Measurements from ENCODE around the gene GALNT16. TPM values are rescaled to one million over a fixed set of nuclear protein-coding genes. Genes with fewer than 3 reads are reported as not detected.

Gene GALNT16
- total and polyA plus RNA-seq, 2 donors (not counting 3 experiments of a cell fraction or from before 2014, with no cell fraction given): 0.39 to 0.49 TPM

GRCh38 chr14:69262516-69262915 lies 2.6 kb downstream of the GALNT16 start:
- Histone ChIP-seq H3K27ac (ENCODE audit: insufficient read depth, low read depth, low read length) (no peak overlapping the region), H2AFZ (ENCODE audit: low read depth, low read length) (no peak overlapping the region), H3K79me2 (ENCODE audit: control insufficient read depth, insufficient read depth, low read length) (no peaks in the 10 kb centered on the region), H3K9me3 (replicated peaks; ENCODE audit: control insufficient read depth, insufficient read depth, low read length) (no peaks in the 10 kb centered on the region), H3K27me3 (ENCODE audit: control insufficient read depth in 2 of 2, insufficient read depth in 2 of 2, low read length in 2 of 2) (peaks cover 28 to 30% of the 10 kb centered on the region in 2 experiments), H3K4me2 (ENCODE audit: insufficient read depth, low read length) (no peak overlapping the region), H4K20me1 (replicated peaks; ENCODE audit: control insufficient read depth, extremely low read depth, insufficient read depth, low read length) (no peaks in the 10 kb centered on the region), H3K4me3 (replicated peaks in 1 of 3; ENCODE audit: insufficient read depth in 1 of 3, low read depth in 1 of 3, low read length in 3 of 3) (no peak overlapping the region), H3K36me3 (ENCODE audit: control insufficient read depth in 2 of 2, extremely low read depth in 1 of 2, insufficient read depth in 2 of 2, low read length in 2 of 2) (no peaks in the 10 kb centered on the region), H3K9ac (replicated peaks; ENCODE audit: extremely low read depth, insufficient read depth, low read length) (no peak overlapping the region), H3K9me1 (replicated peaks; ENCODE audit: control insufficient read depth, extremely low read depth, insufficient read depth, low read length) (no peaks in the 10 kb centered on the region), H3K4me1 (ENCODE audit: control insufficient read depth, extremely low read depth, insufficient read depth, low read length) (peaks cover 12% of the 10 kb centered on the region)
- ChIA-PET POLR2A (no interaction called here), CTCF (interaction anchor here (0.9 to 3.2 kb wide), 7 partner anchors 9 to 198 kb away, joined by 3 to 13 read pairs (median 6); no protein-coding TSS in a partner anchor)
- dilution Hi-C loops (cut with MboI; ENCODE audit: extremely low pct_ligation_motif_present, low sequenced_read_pairs): no loop called here
- FAIRE-seq: no peak
- no TSS peak for BruUV-seq (replicated peaks)
- no peak for DNase-seq (ENCODE audit: low read depth, low spot score)
- intact Hi-C loops (cut with micrococcal nuclease): loop anchor here (5.0 kb wide), 1 partner anchor 200 kb away; no protein-coding TSS in a partner anchor
- TF ChIP-seq FOS (IDR thresholded peaks at IDR 0.05; ENCODE audit: borderline replicate concordance, insufficient read depth, low read length): no peak
- TF ChIP-seq JUN (IDR thresholded peaks at IDR 0.05; ENCODE audit: borderline replicate concordance, insufficient read depth, insufficient read length, low read depth): no peak
- no peak for TF ChIP-seq POLR2A (IDR thresholded peaks at IDR 0.05; ENCODE audit: low read depth, low read length)
- no peak for TF ChIP-seq MYC (IDR thresholded peaks at IDR 0.05; ENCODE audit: low read depth, low read length)
- no peak for TF ChIP-seq MAX (IDR thresholded peaks at IDR 0.05; ENCODE audit: insufficient read depth, insufficient read length)
- no peak for TF ChIP-seq GATA2 (IDR thresholded peaks at IDR 0.05; ENCODE audit: insufficient read depth, insufficient read length, low read depth, low read length)
- TF ChIP-seq CTCF (IDR thresholded peaks at IDR 0.05; ENCODE audit: extremely low read depth in 1 of 2, insufficient read depth in 1 of 2, low read depth in 1 of 2, low read length in 2 of 2): no peak
- TF ChIP-seq POLR2AphosphoS5 (IDR thresholded peaks at IDR 0.05; ENCODE audit: insufficient read depth, low read depth, low read length): no peak
- no peak for TF ChIP-seq EZH2 (IDR thresholded peaks at IDR 0.05; ENCODE audit: borderline replicate concordance, low read depth, low read length, severe bottlenecking)

Data from endothelial cell of umbilical vein (primary cell).